Measurements from ENCODE around the gene P2RY6.
A peak's percentile ranks its signal among the peaks of the same experiment; 100 is the strongest.

The P2RY6 gene

DNA sequence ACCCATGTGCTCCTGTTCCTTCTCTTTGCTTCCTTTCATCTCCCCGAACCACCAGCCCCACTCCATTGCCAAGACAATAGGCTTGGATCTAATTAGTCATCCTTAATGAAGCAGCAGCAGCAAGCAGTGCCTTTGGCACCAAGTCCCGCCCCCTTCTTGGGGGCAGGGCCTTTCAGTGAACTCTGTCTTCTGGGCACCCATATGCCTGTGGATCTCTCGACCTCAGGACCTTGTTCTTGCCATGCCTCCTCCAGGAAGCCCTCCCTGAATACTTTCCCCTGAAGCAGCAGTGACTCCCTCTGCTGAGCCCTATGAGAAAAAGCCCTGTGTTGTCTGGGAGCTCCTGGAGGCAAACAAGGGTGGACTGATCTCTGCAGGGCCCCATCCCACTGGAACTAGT, 68.0 kb downstream of the P2RY6 start:
- no peak for DNase-seq

DNA sequence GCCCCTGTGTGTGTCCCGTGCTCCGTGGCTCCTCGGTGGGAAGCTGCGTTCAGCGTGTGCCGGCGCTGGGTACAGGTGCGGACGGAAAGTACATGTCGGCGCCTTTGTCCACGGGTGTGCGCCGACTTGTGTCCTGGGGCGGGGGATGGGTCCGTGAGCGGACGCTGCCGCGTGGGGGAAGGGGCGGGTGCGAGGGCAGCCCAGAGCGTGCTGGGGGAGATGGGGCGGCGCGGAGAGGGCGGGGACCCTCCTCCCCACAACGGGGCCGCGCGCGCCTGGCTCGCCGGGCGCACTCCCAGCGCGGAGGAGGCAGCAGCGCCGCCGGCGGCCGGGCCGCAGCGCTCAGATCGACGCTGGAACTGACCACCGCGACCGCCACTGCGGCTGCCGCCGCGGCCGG, 70.5 kb downstream of the P2RY6 start:
- DNase-seq: no peak

DNA sequence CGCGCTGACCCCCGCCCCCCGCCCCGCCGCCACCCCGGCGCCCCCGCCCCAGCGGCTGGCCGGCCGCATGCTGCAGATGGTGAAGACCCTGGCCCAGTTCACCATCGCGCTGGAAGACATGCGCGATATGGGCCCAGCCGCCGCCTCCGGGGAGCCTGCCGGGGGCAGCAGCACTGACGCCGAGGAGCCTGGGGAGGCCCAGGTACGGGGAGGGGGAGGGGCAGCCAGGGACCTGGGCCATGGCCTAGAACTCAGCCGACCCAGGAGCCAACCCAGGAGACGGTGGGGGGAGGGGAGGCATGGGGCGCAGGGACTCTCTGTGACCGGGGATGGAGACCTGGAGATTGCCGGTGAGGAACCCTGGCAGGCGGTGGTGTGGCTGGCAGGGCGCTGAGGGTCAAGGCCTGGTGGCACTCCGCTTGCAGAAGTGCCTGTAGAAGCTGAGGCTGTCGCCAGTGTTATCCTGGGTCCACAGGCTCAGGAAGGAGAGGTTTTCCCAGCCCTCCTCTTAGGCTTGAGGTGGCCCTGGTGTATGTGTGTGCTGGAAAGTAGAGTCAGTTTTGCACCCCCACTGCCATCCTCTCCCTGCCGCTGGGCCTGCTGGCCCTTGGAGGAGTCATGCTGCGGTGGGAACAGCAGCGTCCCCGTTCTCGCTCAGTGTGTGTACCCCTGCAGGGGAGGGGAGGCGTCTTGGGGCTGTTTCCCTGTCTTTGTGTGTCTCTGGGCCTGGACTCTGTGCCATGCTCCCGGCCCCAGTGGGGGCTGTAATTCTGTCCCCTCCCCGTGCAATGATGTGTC, 71.1 kb downstream of the P2RY6 start:
- DNase-seq: no peak

DNA sequence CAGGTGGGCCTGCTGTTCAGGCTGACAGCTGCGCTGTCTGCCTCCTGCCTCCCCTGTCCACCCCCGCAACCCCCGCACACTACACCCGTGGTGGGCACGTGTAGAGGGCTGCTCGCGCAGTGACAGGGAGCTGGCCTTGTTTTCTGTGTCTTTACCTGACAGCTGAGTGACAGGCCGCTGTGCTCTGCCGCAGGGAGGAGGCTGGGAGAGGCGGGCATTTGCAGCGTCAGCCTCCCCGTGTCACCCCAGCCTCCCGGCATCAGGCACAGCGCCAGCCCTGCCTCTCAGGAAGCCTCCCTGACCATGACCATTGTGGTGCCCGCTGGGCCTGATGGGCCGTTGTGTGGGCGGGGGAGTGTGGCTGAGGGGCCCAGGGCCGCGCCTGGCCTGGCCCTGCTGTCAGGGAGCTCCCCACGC, 72.1 kb downstream of the P2RY6 start:
- DNase-seq: peak; percentile 11

DNA sequence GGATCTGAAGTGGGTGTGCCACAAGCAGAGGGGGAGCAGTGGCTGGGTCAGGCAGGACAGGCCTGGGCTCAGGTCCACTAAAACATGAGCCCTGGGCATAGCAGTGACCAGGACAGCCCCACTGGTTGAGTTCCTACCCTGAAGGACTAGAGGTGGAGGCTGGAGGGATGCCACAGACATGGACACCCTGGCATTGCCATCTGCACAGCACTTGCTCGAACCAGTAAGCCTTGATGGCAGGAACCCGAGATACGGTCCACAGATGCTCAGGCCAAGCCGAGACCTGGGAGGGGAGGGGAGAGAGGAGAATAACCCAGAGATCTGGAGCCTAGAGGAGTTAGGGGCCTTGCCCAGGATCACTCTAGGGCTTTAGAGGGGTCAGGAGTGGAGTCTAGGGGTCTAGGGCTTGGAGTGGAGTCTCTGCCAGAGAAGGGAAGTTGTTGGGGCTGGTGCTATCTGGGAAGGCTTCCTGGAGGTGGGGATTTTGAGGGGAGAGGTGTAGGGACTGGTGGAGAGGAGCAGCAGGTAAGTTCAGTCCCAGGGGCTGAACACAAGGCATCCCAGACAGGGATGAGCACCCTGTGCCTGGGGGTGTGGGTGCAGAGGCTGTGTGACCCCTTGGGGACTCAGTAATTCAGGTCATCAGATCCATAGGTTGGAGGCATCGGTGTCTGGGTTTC, 73.5 kb downstream of the P2RY6 start:
- DNase-seq: no peak

DNA sequence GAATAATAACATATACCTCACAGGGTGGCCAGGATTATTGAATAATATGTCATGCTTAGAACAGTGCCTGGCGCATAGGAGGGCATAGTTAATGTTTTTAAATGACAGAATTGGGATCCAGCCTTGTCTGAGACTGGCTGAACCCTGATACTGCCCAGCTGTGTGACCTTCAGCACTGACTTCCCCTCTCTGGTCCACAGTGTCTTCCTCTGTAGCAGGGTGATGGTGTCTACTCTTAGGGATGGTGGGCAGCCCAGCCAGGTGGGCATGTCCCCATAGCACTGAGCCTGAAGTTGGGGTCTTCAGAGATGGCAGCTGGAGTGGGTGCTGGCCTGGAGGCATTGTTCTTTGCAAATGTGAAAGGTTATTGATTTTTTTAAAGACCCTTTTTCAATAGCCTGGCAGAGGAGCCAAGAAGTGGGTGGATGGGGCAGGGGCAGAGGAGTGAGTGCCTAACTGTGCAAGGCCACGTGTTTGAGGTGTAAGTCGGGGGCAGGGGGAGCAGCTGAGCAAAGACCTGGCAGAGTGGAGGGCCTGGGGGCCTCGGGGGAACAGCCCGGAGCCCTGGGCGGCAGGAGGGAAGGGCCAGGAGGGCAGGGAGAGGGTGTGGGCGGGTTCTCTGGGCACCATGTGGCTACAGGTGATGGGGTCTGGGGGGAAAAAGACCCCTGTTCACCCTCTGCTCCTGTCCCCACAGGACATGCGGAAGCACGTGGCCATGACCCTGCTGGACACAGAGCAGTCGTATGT, 74.2 kb downstream of the P2RY6 start:
- DNase-seq: no peak

DNA sequence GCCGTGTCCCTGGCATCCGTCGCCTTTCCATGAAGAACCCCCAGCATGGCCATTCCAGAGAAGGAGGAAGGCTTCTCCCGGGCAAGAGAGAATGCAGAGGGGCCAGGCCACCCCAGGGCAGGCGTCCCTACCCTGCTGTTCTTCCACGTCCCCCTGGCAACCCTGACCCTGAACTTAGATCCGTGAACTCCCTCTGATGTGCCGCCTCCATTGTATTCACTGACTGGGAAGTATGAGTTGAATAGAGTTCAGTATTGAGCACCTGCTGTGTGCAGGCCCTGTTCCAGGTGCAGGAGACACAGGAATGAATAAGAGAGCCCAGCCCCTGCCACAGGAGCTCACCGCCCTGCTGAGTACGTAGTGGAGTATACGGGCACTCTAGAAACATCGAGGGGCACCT, 74.9 kb downstream of the P2RY6 start:
- no peak for DNase-seq

Data from NCI-H2107 (cell line).